Measurements from ENCODE around the gene GAST. TPM values are rescaled to one million over a fixed set of nuclear protein-coding genes. Genes with fewer than 3 reads are reported as not detected.

The GAST gene
- total RNA-seq, 4 donors from 2014 or later: not detected

DNA sequence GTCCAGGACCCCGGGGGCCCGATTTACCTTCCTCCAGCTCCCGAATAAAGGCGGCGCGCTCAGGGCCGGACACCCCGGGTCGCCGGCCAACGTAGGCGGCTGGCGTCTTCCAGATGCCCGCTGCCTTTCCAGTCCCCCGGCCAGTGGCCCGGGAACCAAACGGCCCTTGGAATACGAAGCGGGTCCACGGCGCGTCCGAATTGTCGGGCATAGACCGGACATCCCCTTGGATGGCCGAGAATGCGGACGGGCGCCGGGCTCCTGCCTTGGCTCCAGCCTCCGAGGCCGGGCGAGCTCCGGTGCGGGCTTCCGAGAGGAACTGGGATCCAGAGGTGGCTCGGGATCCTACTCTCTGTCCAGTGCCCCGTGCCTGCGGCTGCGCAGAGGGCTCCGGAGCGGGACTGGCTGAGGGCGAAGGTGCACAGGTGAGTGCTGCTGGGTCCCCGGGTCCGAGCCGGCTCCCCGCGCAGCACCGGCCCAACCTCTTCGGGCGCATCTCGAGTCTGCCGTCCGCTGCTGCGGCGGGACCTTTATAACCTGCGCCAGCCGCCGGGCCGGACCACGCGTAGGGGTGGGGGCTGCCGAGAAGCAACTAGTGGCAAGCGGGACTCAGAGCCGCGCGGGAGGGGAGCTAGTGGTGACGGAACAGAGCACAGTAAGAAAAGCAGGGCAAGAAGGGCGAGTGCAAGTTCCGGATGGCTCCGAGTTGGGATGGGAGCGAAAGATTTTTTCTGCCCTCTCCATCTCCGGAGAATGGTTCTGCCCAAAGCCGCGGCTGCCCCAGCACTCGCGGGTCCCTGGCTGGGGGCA lies 22.2 kb downstream of the GAST start, which contains the start of gene HAP1:
Gene HAP1, minus strand, starts transcription at position 505 of the 810 bp plus-strand sequence. Its CDS starts 9 bp downstream, at position 496.
- H3K27ac ChIP-seq: no peak within 1 kb of the TSS
- ATAC-seq (no peak), DNase-seq (no peak)
- H3K4me3 ChIP-seq: peak within 1 kb of the TSS; percentile 35 to 52 (median 41)
- intact Hi-C loops (cut with DNase I; ENCODE audit: low total_unique reads) (no loop called here), in situ Hi-C loops (cut with MboI; ENCODE audit: low sequenced_read_pairs in 4 of 4) (no loop called here)
- TF ChIP-seq CTCF (IDR thresholded peaks at IDR 0.05 in 4 of 5, conservative IDR thresholded peaks at IDR 0.05 in 1 of 5): no peak
- TF ChIP-seq POLR2A (IDR thresholded peaks at IDR 0.05): peak; percentile 10 to 25
- H3K36me3 ChIP-seq: no peaks in the 10 kb centered on the region
- peaks cover 16 to 21% of the 10 kb centered on the region in 2 donors for H3K4me1 ChIP-seq
- H3K9me3 ChIP-seq: no peaks in the 10 kb centered on the region
- H3K27me3 ChIP-seq: peaks cover 54 to 60% (median 57%) of the 10 kb centered on the region in 3 donors

GRCh38 chr17:41734949-41735313 lies 22.8 kb downstream of the GAST start:
- DNase-seq (no peak), ATAC-seq (no peak)
- peaks cover 54 to 60% (median 57%) of the 10 kb centered on the region in 3 donors for H3K27me3 ChIP-seq
- in situ Hi-C loops (cut with MboI; ENCODE audit: low sequenced_read_pairs in 4 of 4) (loop anchor here (5.0 kb wide), 1 partner anchor 67 kb away; no protein-coding TSS in a partner anchor), intact Hi-C loops (cut with DNase I; ENCODE audit: low total_unique reads) (loop anchor here (5.0 kb wide), 1 partner anchor 132 kb away; the partner anchor contains the start of gene KLHL11)
- H3K27ac ChIP-seq: no peak overlapping the region
- H3K9me3 ChIP-seq: no peaks in the 10 kb centered on the region
- H3K36me3 ChIP-seq: no peaks in the 10 kb centered on the region
- peaks cover 16 to 21% of the 10 kb centered on the region in 2 donors for H3K4me1 ChIP-seq
- TF ChIP-seq CTCF (IDR thresholded peaks at IDR 0.05 in 4 of 5, conservative IDR thresholded peaks at IDR 0.05 in 1 of 5) (no peak), POLR2A (IDR thresholded peaks at IDR 0.05) (no peak)
- peak overlapping the region; percentile 35 to 52 (median 41) for H3K4me3 ChIP-seq

GRCh38 chr17:41735744-41736143 lies 23.6 kb downstream of the GAST start:
- Histone ChIP-seq H3K4me1 (peaks cover 16 to 21% of the 10 kb centered on the region in 2 donors), H3K27me3 (peaks cover 54 to 60% (median 57%) of the 10 kb centered on the region in 3 donors), H3K36me3 (no peaks in the 10 kb centered on the region), H3K27ac (no peak overlapping the region), H3K4me3 (no peak overlapping the region), H3K9me3 (no peaks in the 10 kb centered on the region)
- TF ChIP-seq POLR2A (IDR thresholded peaks at IDR 0.05) (no peak), CTCF (IDR thresholded peaks at IDR 0.05 in 4 of 5, conservative IDR thresholded peaks at IDR 0.05 in 1 of 5) (no peak)
- intact Hi-C loops (cut with DNase I; ENCODE audit: low total_unique reads) (loop anchor here (2.0 to 5.0 kb wide), 2 partner anchors 39 to 132 kb away; partner anchors contain the start of gene KLHL11), in situ Hi-C loops (cut with MboI; ENCODE audit: low sequenced_read_pairs in 4 of 4) (loop anchor here (5.0 kb wide), 1 partner anchor 67 kb away; no protein-coding TSS in a partner anchor)
- DNase-seq: no peak
- no peak for ATAC-seq

DNA sequence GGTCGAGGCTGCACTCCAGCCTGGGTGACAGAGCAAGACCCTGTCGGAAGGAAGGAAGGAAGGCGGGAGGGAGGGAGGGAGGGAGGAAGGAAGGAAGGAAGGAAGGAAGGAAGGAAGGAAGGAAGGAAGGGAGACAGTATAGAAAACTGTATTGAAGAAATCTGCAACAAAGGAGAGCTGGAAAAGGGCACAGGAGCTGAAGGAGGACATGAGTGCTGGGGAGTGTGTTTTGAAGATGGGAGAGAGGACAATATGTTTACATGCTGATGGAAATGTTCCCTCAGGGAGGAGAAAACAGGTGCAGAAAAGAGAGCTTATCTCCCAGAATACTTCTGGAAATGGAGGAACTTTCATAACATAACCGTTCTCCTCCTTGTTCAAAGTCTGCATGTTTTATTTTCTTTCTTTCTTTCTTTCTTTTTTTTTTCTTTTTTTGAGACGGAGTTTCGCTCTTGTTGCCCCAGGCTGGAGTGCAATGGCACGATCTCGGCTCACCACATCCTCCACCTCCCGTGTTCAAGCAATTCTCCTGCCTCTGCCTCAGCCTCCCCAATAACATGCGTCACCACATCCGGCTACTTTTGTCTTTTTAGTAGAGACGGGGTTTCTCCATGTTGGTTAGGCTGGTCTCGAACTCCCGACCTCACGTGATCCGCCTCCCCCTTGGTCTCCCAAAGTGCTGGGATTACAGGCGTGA lies 25.0 kb downstream of the GAST start:
- ATAC-seq (no peak), DNase-seq (no peak)
- in situ Hi-C loops (cut with MboI; ENCODE audit: low sequenced_read_pairs in 4 of 4): loop anchor here (5.0 kb wide), 1 partner anchor 65 kb away; no protein-coding TSS in a partner anchor
- H3K4me3 ChIP-seq: no peak overlapping the region
- TF ChIP-seq CTCF (IDR thresholded peaks at IDR 0.05 in 4 of 5, conservative IDR thresholded peaks at IDR 0.05 in 1 of 5) (no peak), POLR2A (IDR thresholded peaks at IDR 0.05) (no peak)
- peaks cover 16 to 21% of the 10 kb centered on the region in 2 donors for H3K4me1 ChIP-seq
- intact Hi-C loops (cut with DNase I; ENCODE audit: low total_unique reads): loop anchor here (2.0 to 5.0 kb wide), 2 partner anchors 38 to 130 kb away; partner anchors contain the start of gene KLHL11
- H3K27me3 ChIP-seq: peaks cover 53 to 55% (median 54%) of the 10 kb centered on the region in 3 donors
- H3K27ac ChIP-seq: no peak overlapping the region
- no peaks in the 10 kb centered on the region for H3K9me3 ChIP-seq
- H3K36me3 ChIP-seq: no peaks in the 10 kb centered on the region

Measured in gastrocnemius medialis (tissue), 4 donors.